GM12878 (cell line): ENCODE measurements around the gene TMEM176A. TPM values are rescaled to one million over a fixed set of nuclear protein-coding genes. Genes with fewer than 3 reads are reported as not detected.

Experiments used
- ATAC-seq: fragments of 200-7000 bp; cut with Tn5 transposase; 3 replicates; pipeline ENCODE4 v1.9.1; 2020; ENCODE audit warnings: mild to moderate bottlenecking, moderate library complexity
- BruUV-seq: library from RNA; stranded (reverse); fragments of 400-500 nt; replicated peaks from 2 replicates; lab custom pipeline; 2021; lab: Mats Ljungman, UMichigan
- CTCF ChIA-PET: fragments of 300-600 bp; sonication (Branson Sonifier 250); formaldehyde crosslinking; extraction: SDS; loops from one replicate; lab custom pipeline; 2021; ENCODE audit warnings: inconsistent platforms; lab: Yijun Ruan, JAX
- POLR2A ChIA-PET: fragments of 350-600 bp; formaldehyde crosslinking; extraction: SDS; loops from one replicate; lab custom pipeline; 2021; ENCODE audit warnings: inconsistent platforms; lab: Charles Lee
- RAD21 ChIA-PET: fragments of 300-600 bp; sonication (Branson Sonifier 250); formaldehyde crosslinking; loops from one replicate; lab custom pipeline; 2023; ENCODE audit warnings: antibody characterized with exemption; ENCODE audit not compliant: unreplicated experiment; lab: Charles Lee
- SMC1A ChIA-PET: fragments of 300-600 bp; sonication (Branson Sonifier 250); formaldehyde crosslinking; loops from one replicate; lab custom pipeline; 2023; ENCODE audit not compliant: unreplicated experiment, uncharacterized antibody; lab: Charles Lee
- DNase-seq: peaks from one replicate; pipeline ENCODE4 v3.0.0-alpha.2; 2011; ENCODE audit warnings: low read depth, low spot score
- FAIRE-seq: peaks from 3 replicates; lab custom pipeline; 2011; peaks lifted over from hg19 to GRCh38; lab: Jason Lieb, UNC
- H2AFZ ChIP-seq: 2 replicates; pipeline ENCODE4 v1.6.0; 2011; ENCODE audit warnings: low read depth, low read length, control low read depth; ENCODE audit not compliant: control insufficient read depth
- H3K27ac ChIP-seq: 2 replicates; pipeline ENCODE4 v1.5.1; 2011; ENCODE audit warnings: control low read depth; ENCODE audit not compliant: control insufficient read depth, insufficient read depth
- H3K27me3 ChIP-seq, 2 experiments: replicated peaks in 1 of 2; 2 replicates each; pipeline versions ENCODE4 v1.6.0 to v1.6.1; 2011; ENCODE audit warnings: low read length in 1 of 2; ENCODE audit not compliant: control insufficient read depth in 2 of 2, insufficient read depth in 2 of 2
- H3K36me3 ChIP-seq, 2 experiments: 2 replicates each; pipeline ENCODE4 v1.5.1; 2011; ENCODE audit warnings: low read length in 1 of 2; ENCODE audit not compliant: control insufficient read depth in 2 of 2, insufficient read depth in 2 of 2
- H3K4me1 ChIP-seq: 2 replicates; pipeline ENCODE4 v1.6.1; 2011; ENCODE audit warnings: mild to moderate bottlenecking, low read length, moderate library complexity, mixed read lengths; ENCODE audit not compliant: control insufficient read depth, insufficient read depth
- H3K4me2 ChIP-seq: 2 replicates; pipeline ENCODE4 v1.6.0; 2011; ENCODE audit warnings: control low read depth; ENCODE audit not compliant: control insufficient read depth, insufficient read depth
- H3K4me3 ChIP-seq: fragments of 200-600 bp; sonication (generic); 2 replicates; pipeline ENCODE4 v1.5.1; 2016
- H3K79me2 ChIP-seq: 2 replicates; pipeline ENCODE4 v1.6.0; 2011; ENCODE audit warnings: low read length; ENCODE audit not compliant: control insufficient read depth, insufficient read depth
- H3K9ac ChIP-seq: 2 replicates; pipeline ENCODE4 v1.8.0; 2011; ENCODE audit warnings: low read length, control low read depth, mixed read lengths; ENCODE audit not compliant: control insufficient read depth, insufficient read depth
- H3K9me3 ChIP-seq: replicated peaks from 3 replicates; pipeline ENCODE4 v1.5.1; 2011; ENCODE audit warnings: mild to moderate bottlenecking, low read length; ENCODE audit not compliant: control insufficient read depth, insufficient read depth
- H4K20me1 ChIP-seq: 2 replicates; pipeline ENCODE4 v1.6.0; 2011; ENCODE audit not compliant: control insufficient read depth, insufficient read depth
- IKZF1 ChIP-seq: fragments of 450-650 bp; conservative IDR thresholded peaks from 2 replicates; pipeline ENCODE4 v1.6.1; 2017; ENCODE audit warnings: antibody characterized with exemption, mild to moderate bottlenecking
- MEF2B ChIP-seq: fragments of 450-650 bp; IDR thresholded peaks from 2 replicates; pipeline ENCODE4 v1.6.1; 2018; ENCODE audit warnings: mild to moderate bottlenecking, moderate library complexity; ENCODE audit not compliant: partially characterized antibody, poor library complexity, severe bottlenecking
- NR2C1 ChIP-seq: fragments of 450-650 bp; IDR thresholded peaks from 2 replicates; pipeline ENCODE4 v1.6.1; 2017; ENCODE audit warnings: antibody characterized with exemption, mild to moderate bottlenecking, moderate library complexity
- SMC3 ChIP-seq: IDR thresholded peaks from 2 replicates; pipeline ENCODE4 v1.6.1; 2011; ENCODE audit warnings: low read length, improper control_type of control experiment, borderline replicate concordance
- WGBS: methylation state at CpG from one replicate; pipeline ENCODE4 v1.1.6; 2016; ENCODE audit warnings: low lambda C conversion rate; ENCODE audit not compliant: insufficient replicate concordance, insufficient coverage; ENCODE audit errors: missing lambda C conversion rate; 5-methylcytosine and 5-hydroxymethylcytosine counted together
- in situ Hi-C: fragments of 300-500 bp; cut with MboI; formaldehyde crosslinking; loops from 9 replicates; pipeline ENCODE4 v1.14.3; 2018; ENCODE audit warnings: mixed read lengths
- intact Hi-C: fragments of 100-400 bp; cut with micrococcal nuclease; formaldehyde crosslinking; loops from one replicate; pipeline ENCODE4 v1.14.2; 2022; ENCODE audit not compliant: unreplicated experiment
- polyA plus RNA-seq, 11 experiments: library from polyadenylated mRNA; depleted of rRNA in 4 of 11; unstranded in 6 of 11; stranded (reverse) in 5 of 11; fragments of >200 nt; fragmentation: Nextera tagmentation in 4 of 11; fragmentation: Illumina TruSeq in 1 of 11; extraction: Ambion mirVana in 4 of 11; extraction: Trizol in 1 of 11; gene quantifications; 1 replicate in 1 of 11; 2 replicates in 10 of 11; pipeline versions ENCODE4 v1.2.1 to v1.2.3, GENCODE V29; 2011 to 2016; ENCODE audit warnings: inconsistent platforms in 2 of 11, missing spikeins in 2 of 11, low read depth in 1 of 11
- total RNA-seq, 4 experiments: library from RNA; depleted of rRNA in 3 of 4; stranded (reverse); fragments of >200 nt in 3 of 4; fragmentation: Illumina TruSeq in 1 of 4; extraction: Trizol in 1 of 4; gene quantifications; 2 replicates each; pipeline versions ENCODE4 v1.2.1 to v1.2.3, GENCODE V29; 2013 to 2021
- TF ChIP-seq, protein P1 (sequence below): fragments of 450-650 bp; IDR thresholded peaks from 2 replicates; pipeline ENCODE4 v1.6.1; 2017; ENCODE audit warnings: mild to moderate bottlenecking, low read depth, inconsistent platforms; ENCODE audit not compliant: poor library complexity, severe bottlenecking
- TF ChIP-seq, protein P2 (sequence below): fragments of 450-650 bp; IDR thresholded peaks from 2 replicates; pipeline ENCODE4 v1.6.1; 2017; ENCODE audit warnings: mild to moderate bottlenecking, moderate library complexity

The TMEM176A gene
- total and polyA plus RNA-seq, 10 of the 15 experiments (the other 5 are each of a cell fraction or from before 2014, with no cell fraction given): not detected

- TF ChIP-seq SMC3: no peak
- TF ChIP-seq NR2C1: no peak
Observed at GRCh38 chr7:150780292-150780691, 20.3 kb upstream of the TMEM176A start (continued).

GRCh38 chr7:150781103-150781502 is 19.5 kb upstream of the TMEM176A start:
- Histone ChIP-seq H4K20me1 (no peaks in the 10 kb centered on the region), H3K9ac (no peak overlapping the region), H2AFZ (no peak overlapping the region), H3K36me3 (no peaks in the 10 kb centered on the region), H3K4me3 (no peak overlapping the region), H3K4me2 (no peak overlapping the region), H3K27me3 (no peaks in the 10 kb centered on the region), H3K9me3 (no peaks in the 10 kb centered on the region)
- POLR2A ChIA-PET: interaction anchor here (0.5 kb wide), 1 partner anchor 243 kb away, joined by 4 read pairs; the partner anchor contains the start of gene ATG9B
- DNase-seq: no peak
- BruUV-seq: no TSS peak
- RAD21 ChIA-PET: interaction anchor here (0.5 to 1.2 kb wide), 4 partner anchors 38 to 1246 kb away, joined by 3 to 4 read pairs (median 3); no protein-coding TSS in a partner anchor
- TF ChIP-seq MEF2B (peak; percentile 71), IKZF1 (0 out of 2 replicates have a peak, but pooled peaks have one; percentile 16)
- TF ChIP-seq, protein P1, sequence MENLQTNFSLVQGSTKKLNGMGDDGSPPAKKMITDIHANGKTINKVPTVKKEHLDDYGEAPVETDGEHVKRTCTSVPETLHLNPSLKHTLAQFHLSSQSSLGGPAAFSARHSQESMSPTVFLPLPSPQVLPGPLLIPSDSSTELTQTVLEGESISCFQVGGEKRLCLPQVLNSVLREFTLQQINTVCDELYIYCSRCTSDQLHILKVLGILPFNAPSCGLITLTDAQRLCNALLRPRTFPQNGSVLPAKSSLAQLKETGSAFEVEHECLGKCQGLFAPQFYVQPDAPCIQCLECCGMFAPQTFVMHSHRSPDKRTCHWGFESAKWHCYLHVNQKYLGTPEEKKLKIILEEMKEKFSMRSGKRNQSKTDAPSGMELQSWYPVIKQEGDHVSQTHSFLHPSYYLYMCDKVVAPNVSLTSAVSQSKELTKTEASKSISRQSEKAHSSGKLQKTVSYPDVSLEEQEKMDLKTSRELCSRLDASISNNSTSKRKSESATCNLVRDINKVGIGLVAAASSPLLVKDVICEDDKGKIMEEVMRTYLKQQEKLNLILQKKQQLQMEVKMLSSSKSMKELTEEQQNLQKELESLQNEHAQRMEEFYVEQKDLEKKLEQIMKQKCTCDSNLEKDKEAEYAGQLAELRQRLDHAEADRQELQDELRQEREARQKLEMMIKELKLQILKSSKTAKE: no peak
- TF ChIP-seq, protein P2, sequence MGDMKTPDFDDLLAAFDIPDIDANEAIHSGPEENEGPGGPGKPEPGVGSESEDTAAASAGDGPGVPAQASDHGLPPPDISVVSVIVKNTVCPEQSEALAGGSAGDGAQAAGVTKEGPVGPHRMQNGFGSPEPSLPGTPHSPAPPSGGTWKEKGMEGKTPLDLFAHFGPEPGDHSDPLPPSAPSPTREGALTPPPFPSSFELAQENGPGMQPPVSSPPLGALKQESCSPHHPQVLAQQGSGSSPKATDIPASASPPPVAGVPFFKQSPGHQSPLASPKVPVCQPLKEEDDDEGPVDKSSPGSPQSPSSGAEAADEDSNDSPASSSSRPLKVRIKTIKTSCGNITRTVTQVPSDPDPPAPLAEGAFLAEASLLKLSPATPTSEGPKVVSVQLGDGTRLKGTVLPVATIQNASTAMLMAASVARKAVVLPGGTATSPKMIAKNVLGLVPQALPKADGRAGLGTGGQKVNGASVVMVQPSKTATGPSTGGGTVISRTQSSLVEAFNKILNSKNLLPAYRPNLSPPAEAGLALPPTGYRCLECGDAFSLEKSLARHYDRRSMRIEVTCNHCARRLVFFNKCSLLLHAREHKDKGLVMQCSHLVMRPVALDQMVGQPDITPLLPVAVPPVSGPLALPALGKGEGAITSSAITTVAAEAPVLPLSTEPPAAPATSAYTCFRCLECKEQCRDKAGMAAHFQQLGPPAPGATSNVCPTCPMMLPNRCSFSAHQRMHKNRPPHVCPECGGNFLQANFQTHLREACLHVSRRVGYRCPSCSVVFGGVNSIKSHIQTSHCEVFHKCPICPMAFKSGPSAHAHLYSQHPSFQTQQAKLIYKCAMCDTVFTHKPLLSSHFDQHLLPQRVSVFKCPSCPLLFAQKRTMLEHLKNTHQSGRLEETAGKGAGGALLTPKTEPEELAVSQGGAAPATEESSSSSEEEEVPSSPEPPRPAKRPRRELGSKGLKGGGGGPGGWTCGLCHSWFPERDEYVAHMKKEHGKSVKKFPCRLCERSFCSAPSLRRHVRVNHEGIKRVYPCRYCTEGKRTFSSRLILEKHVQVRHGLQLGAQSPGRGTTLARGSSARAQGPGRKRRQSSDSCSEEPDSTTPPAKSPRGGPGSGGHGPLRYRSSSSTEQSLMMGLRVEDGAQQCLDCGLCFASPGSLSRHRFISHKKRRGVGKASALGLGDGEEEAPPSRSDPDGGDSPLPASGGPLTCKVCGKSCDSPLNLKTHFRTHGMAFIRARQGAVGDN: 0 out of 2 replicates have a peak, but pooled peaks have one; percentile 38
- TF ChIP-seq, all 136 proteins: peak for 3
- Histone ChIP-seq H3K79me2 (no peaks in the 10 kb centered on the region), H3K4me1 (peaks cover 12% of the 10 kb centered on the region), H3K27ac (no peak overlapping the region)
- ChIA-PET CTCF (interaction anchor here (0.6 to 7.1 kb wide), 7 partner anchors 25 to 204 kb away, joined by 3 to 70 read pairs (median 3); no protein-coding TSS in a partner anchor), SMC1A (interaction anchor here (2.0 to 6.3 kb wide), 4 partner anchors 10 to 117 kb away, joined by 5 to 52 read pairs (median 16); no protein-coding TSS in a partner anchor)
- in situ Hi-C loops (no loop called here), intact Hi-C loops (no loop called here)
- ATAC-seq (peak; percentile 22; the same call in 2 of the 3 replicates), FAIRE-seq (no peak)
- WGBS: 2% methylated on average over 3 of the region's 3 CpGs
